HL-60/S4 treated with phorbol 12-myristate 13-acetate at 8.2 ng/mL for 4 days and 3 days (cell line): Measurements from ENCODE around the gene HIBADH.

ENCODE experiments used
- in situ Hi-C: fragments of 300-500 bp; cut with MboI; formaldehyde crosslinking; loops from 2 replicates; pipeline ENCODE4 v1.15.0; 2022; ENCODE audit warnings: low sequenced_read_pairs

The HIBADH gene

GRCh38 chr7:27553273-27553672 is 109.4 kb downstream of the HIBADH start:
- in situ Hi-C loops = no loop called here

GRCh38 chr7:27551803-27552400 is 110.8 kb downstream of the HIBADH start:
- in situ Hi-C loops = no loop called here

GRCh38 chr7:27549606-27550005 is 113.1 kb downstream of the HIBADH start:
- in situ Hi-C loops = no loop called here

DNA sequence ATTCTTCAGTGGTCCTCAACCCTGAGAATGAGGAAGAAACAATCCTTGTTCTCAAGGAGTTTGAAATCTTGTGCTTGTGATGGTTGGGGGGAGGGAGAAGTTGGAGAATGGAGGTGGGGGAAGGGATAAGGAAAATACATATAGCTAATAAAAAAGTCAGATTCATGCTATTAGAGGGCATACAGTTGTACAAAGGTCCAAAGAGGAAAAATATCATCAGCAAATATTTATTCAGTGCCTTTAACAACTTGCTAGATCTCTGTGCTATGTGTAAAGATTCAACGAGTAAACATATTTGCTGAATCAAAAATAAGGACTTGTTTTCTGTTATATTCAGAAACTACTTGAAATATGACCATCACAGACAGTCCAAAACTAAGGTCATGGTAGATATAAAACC is 114.4 kb downstream of the HIBADH start:
- in situ Hi-C loops = no loop called here

GRCh38 chr7:27547401-27547800 is 115.3 kb downstream of the HIBADH start:
- in situ Hi-C loops = no loop called here

GRCh38 chr7:27546610-27547009 is 116.1 kb downstream of the HIBADH start:
- in situ Hi-C loops = no loop called here

DNA sequence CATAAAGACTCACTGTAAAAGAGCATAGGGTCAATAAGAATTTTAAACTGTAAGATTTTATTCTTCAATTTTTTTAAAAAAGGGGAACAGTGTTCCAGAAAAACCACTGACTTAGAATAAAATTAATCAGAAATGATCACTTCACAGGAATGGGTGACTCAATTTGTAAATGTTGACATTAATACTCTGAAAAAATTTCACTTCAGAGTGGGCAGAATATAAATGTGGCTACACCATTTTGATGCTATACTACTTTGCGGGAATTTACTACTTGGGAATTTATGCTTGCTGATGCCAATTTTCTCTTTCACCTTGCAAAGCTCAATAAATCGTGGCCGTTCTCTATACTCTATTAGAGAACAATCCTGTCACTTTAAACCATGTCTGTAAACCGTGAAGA is 126.9 kb downstream of the HIBADH start:
- in situ Hi-C loops = no loop called here

- in situ Hi-C loops = no loop called here
Measured at GRCh38 chr7:27533652-27534081, 129.0 kb downstream of the HIBADH start.

- in situ Hi-C loops = no loop called here
Measured at GRCh38 chr7:27532314-27532713, 130.4 kb downstream of the HIBADH start.

DNA sequence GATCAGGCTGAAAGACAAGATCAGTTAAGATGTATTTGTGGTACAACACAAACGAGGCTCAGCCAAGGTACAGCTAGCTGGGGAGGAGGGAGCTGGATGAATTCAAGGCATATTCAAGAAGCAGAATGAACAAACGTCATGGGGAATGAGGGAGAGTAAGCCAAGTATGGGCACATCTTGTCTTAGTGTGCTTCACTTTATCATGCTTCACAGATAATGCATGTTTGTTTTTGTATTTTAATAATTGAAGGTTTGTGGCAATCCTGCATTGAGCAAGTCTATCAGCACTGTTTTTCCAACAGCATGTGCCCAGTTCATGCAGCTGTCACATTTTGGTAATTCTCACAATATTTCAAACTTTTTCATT is 135.4 kb downstream of the HIBADH start:
- in situ Hi-C loops = no loop called here

DNA sequence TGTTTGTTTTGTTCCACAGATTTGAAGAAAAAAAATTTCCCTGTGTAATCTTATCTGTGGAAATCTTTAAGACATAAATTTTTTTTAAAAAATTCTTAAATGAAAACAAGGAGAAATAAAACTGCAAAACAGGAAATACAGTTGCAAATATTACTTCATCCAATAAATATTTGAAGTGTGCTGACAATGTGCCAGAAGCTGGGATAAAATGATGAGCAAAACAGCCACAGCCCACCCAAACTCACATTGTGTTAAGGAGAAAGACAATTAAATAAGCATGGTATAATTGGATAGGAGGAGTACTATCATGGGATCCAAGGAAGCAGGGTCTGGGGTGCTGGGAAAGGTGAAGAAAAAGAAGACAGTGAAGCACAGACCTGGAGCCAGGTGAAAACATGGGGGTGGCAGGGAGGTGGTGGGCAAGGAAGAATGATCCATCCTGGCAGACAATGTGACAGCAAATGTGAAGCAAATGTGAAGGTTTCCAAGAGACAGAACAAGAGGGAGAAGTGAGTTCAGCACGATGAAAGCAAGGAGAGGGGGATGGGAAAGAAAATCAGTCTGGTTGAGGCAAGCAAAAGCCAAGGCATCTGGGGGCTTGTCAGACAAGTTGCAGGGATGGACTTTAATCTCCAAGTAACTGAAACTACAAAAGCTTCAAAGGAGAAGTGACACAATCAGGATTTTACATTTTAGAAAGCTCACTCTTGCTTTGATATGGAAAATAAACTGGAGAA is 135.9 kb downstream of the HIBADH start:
- in situ Hi-C loops = no loop called here

GRCh38 chr7:27526131-27526530 is 136.6 kb downstream of the HIBADH start:
- in situ Hi-C loops = no loop called here

DNA sequence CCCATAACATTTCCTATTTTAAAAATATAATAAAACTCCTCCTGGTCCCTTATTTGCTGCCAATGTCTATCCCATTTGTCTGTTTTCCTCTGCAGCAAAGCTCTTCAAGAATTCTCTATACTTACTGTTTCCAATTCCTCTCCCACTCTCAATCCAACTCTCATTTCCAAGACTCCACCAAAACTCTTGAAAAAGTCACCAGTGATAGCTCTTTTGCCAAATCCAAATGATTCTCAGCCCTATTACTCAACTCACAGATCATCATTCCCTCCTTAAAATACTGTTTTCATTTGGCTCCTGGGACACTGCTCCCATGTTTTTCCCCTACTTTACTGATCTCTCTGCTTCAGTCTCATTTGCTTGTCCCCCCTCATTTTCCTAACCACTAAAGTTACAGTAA is 139.4 kb downstream of the HIBADH start:
- in situ Hi-C loops = no loop called here

GRCh38 chr7:27522566-27522965 is 140.1 kb downstream of the HIBADH start:
- in situ Hi-C loops = no loop called here

DNA sequence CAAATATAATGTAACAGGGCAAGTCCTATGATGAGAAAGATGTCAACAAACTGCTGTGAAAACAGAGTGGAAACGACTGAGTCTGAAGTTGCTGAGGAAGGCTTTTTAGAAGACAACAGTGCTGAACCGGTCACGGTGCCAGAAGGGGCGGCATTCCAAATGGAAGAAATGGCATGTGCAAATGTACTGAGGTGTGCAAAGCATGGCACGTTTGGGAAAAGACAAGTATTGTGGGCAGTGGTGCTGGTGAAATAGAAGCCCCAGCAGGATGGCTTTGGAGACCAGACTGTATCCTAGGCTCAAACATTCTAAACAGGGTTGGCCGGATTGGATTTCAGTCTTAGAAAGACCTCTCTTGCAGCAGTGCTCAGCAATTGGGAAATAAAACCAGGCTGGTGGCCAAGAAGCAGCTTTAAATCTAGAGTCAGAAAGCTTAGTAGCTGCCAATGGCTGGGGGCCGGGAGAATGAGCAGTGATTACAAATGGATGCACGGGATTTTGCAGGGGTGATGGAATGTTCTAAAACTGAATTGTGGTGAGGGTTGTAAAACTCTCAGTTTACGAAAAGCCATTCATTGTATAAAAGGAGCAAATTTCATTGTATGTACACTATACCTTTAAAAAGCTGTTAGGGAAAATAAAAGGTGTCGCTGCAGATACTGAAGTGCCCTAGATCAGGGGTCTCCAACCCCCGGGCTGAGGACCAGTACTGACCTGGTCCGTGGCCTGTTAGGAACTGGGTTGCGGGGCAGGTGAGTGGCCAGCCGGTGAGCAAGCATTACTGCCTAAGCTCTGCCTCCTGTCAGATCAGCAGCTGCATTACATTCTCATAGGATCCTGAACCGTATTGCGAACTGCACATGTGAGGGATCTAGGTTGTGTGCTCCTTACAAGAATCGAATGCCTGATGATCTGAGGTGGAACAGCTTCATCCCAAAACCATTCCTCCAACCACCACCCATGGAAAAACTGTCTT is 141.6 kb downstream of the HIBADH start:
- in situ Hi-C loops = no loop called here

GRCh38 chr7:27519793-27520469 is 142.8 kb downstream of the HIBADH start:
- in situ Hi-C loops = no loop called here

DNA sequence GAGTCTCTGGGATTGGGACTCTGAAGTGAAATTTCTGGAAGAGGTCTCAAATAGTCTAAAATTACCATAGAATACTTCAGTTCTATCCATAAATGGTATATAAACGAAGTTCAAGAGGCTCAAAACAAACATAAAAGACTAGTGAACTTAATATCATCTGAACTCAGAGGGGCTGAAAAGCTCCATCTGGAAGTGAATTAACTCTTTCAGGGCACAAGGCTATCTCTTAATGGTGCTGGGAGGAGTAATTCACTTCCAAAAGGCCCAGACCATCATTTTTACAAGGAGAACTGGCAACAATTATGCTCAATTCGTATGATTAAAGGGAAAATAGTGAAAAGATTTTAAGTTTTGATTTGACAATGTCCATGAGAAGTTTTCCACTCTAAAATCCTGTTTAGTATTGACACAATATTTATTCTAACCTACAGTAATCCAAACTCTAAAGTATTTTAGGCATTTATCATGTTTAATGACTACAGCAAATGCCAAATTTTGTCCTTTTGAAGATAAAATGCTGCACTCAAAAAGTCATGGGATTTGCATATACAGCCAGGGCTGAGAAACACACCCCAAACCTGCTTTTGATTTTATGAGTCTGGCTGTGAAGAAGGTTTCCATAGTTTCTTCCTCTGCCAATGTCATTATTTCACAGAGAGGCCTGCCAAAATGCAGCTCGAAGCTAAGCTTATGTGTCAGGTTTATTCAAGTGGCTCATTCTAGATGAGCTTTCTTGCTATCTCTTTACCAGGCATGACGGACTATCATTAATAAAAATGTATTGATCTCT is 143.9 kb downstream of the HIBADH start:
- in situ Hi-C loops = no loop called here

DNA sequence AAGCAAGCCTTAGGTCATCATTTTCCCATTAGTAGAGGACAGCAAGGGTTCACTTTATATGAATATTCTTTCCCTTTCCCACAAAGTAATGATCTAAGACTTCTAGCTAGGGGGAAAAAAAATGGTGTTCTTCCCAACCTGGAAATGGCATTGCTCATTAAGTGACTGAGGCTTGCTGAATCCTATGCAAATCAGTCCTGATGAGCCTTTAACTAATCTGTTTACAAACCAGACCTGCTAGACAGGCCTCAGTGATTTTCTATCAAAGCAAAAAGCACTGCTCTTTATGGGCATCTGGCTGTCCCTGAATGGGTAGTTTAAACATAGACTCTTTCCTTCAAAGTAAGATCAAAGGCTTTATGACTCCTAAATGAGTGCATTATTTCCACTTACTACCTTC is 146.3 kb downstream of the HIBADH start:
- in situ Hi-C loops = no loop called here

GRCh38 chr7:27515933-27516332 is 146.8 kb downstream of the HIBADH start:
- in situ Hi-C loops = no loop called here

DNA sequence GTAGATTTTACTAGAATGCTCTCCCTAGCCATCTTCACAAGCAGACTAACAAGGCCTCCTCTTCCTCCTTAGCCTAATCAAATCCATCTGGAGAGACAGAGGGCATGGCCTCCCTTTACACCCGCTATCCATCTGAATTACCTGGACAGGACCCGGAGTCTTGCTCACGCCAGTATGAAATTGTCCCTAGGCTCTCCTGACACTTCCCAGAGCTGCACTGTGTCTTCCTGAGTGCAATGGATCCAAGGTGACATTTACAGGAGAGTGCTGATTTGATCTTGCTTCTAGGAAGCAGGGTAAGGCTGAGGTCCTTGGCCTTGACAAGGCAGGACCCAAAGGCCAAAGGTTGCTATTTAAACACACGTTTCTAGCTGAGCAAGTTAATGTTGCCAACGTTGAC is 147.8 kb downstream of the HIBADH start:
- in situ Hi-C loops = no loop called here
